Measurements from ENCODE around the gene ACTMAP. TPM values are rescaled to one million over a fixed set of nuclear protein-coding genes. Genes with fewer than 3 reads are reported as not detected.

ACTMAP gene
- total RNA-seq, 1 experiment from 2014 or later, result 27.7 TPM

GRCh38 chr19:40721936-40722661, 28.2 kb downstream of the ACTMAP start:
- peaks cover 14 to 49% (median 24%) of the 10 kb centered on the region in 3 experiments; a peak in 6 of 7 replicates for H3K36me3 Mint-ChIP-seq (ENCODE audit: insufficient read depth in 1 of 3, low read depth in 3 of 3)
- no peak overlapping the region for H3K27ac ChIP-seq (ENCODE audit: insufficient read length, low read depth, low read length)
- H3K4me3 Mint-ChIP-seq, result no peak overlapping the region
- peaks cover 0 to 3% of the 10 kb centered on the region in 2 experiments; a peak in 2 of 5 replicates for H3K9me3 Mint-ChIP-seq
- H3K4ac ChIP-seq (ENCODE audit: low read depth, low read length), result no peak overlapping the region
- no peaks in the 10 kb centered on the region for H4K20me1 ChIP-seq (ENCODE audit: control insufficient read depth, insufficient read depth, insufficient read length)
- H3K9me3 ChIP-seq (ENCODE audit: control insufficient read depth, low read depth, low read length), result no peaks in the 10 kb centered on the region
- no peak overlapping the region for H2BK12ac ChIP-seq (ENCODE audit: insufficient read length, low read depth, low read length)
- no peak overlapping the region for H2AK5ac ChIP-seq (ENCODE audit: insufficient read length, low read length)
- H3K14ac ChIP-seq (ENCODE audit: insufficient read depth, low read length), result no peak overlapping the region
- H4K91ac ChIP-seq (ENCODE audit: insufficient read length, low read depth, low read length), result no peak overlapping the region
- no peak overlapping the region for H3K4me2 ChIP-seq (ENCODE audit: insufficient read depth, insufficient read length, low read length)
- H3K79me1 ChIP-seq (ENCODE audit: insufficient read depth, low read depth, low read length, poor library complexity, severe bottlenecking), result no peaks in the 10 kb centered on the region
- H2BK20ac ChIP-seq (ENCODE audit: low read depth, low read length, poor library complexity, severe bottlenecking), result no peak overlapping the region
- peaks cover 2% of the 10 kb centered on the region for H3K79me2 ChIP-seq (ENCODE audit: insufficient read depth, low read length)
- peak overlapping the region in 2 of 3 experiments; percentile 28 to 40; a peak in 3 of 7 replicates for H3K27ac Mint-ChIP-seq
- peaks cover 18% of the 10 kb centered on the region for H3K23me2 ChIP-seq (ENCODE audit: insufficient read length, low read depth, low read length, poor library complexity, severe bottlenecking)
- H2BK120ac ChIP-seq (ENCODE audit: low read depth, low read length, poor library complexity, severe bottlenecking), result no peak overlapping the region
- no peak overlapping the region for H2BK15ac ChIP-seq (ENCODE audit: low read depth, low read length)
- no peaks in the 10 kb centered on the region for H3K27me3 ChIP-seq (ENCODE audit: insufficient read depth, low read length)
- peaks cover 12 to 23% of the 10 kb centered on the region in 2 experiments for H3K4me1 Mint-ChIP-seq
- H2AFZ ChIP-seq (ENCODE audit: low read length), result no peak overlapping the region
- H4K8ac ChIP-seq (replicated peaks; ENCODE audit: insufficient read length, low read depth, low read length), result no peak overlapping the region
- TF ChIP-seq CTCF (conservative IDR thresholded peaks at IDR 0.05), result no peak
- no peak overlapping the region for H3K18ac ChIP-seq (ENCODE audit: insufficient read length, low read depth, low read length)
- no peak overlapping the region for H3K9ac ChIP-seq (ENCODE audit: extremely low read depth, insufficient read length, low read length)
- no peak overlapping the region for H3T11ph ChIP-seq (ENCODE audit: low read length)
- no peak overlapping the region for H2BK5ac ChIP-seq (ENCODE audit: insufficient read length, low read length)
- no peaks in the 10 kb centered on the region for H3K27me3 Mint-ChIP-seq (ENCODE audit: low read depth)
- no peak overlapping the region for H4K5ac ChIP-seq (ENCODE audit: insufficient read length, low read depth, low read length)
- no CpG with 5 or more reads among the region's 9 CpGs for WGBS (ENCODE audit: extremely low coverage, insufficient read length, low lambda C conversion rate)
- no peaks in the 10 kb centered on the region for H3K4me1 ChIP-seq (ENCODE audit: insufficient read depth, low read length)
- H3K56ac ChIP-seq (ENCODE audit: insufficient read length, low read depth, low read length), result no peak overlapping the region
- no peak for DNase-seq
- no peak overlapping the region for H3K23ac ChIP-seq (ENCODE audit: insufficient read length, low read depth, low read length)

Measured in H9 (cell line).